Mesodermal cell (in vitro differentiated cells): ENCODE data around the gene COL15A1.
A peak's percentile ranks its signal among the peaks of the same experiment; 100 is the strongest.

ENCODE experiments used
- H3K27ac ChIP-seq: 2 replicates; pipeline ENCODE4 v1.7.0; 2013; ENCODE audit warnings: mild to moderate bottlenecking, low read depth, low read length, moderate library complexity; ENCODE audit not compliant: severe bottlenecking
- H3K36me3 ChIP-seq: 2 replicates; pipeline ENCODE4 v1.7.1; 2013; ENCODE audit warnings: mild to moderate bottlenecking, low read length, moderate library complexity; ENCODE audit not compliant: control insufficient read depth, insufficient read depth
- H3K4me1 ChIP-seq: one replicate; pipeline ENCODE4 v1.7.1; 2013; ENCODE audit warnings: mild to moderate bottlenecking, low read length; ENCODE audit not compliant: insufficient read depth, control insufficient read depth, poor library complexity, severe bottlenecking
- H3K4me3 ChIP-seq: 2 replicates; pipeline ENCODE4 v1.7.0; 2013; ENCODE audit warnings: low read length, control low read depth, mild to moderate bottlenecking; ENCODE audit not compliant: insufficient read depth, poor library complexity, severe bottlenecking; ENCODE audit errors: extremely low read depth
- H3K9me3 ChIP-seq: 2 replicates; pipeline ENCODE4 v1.7.1; 2013; ENCODE audit warnings: mild to moderate bottlenecking, low read length, moderate library complexity; ENCODE audit not compliant: control insufficient read depth
- WGBS, 2 experiments: methylation state at CpG; one replicate each; pipeline ENCODE4 v1.1.5; 2013; ENCODE audit warnings: missing lambda C conversion rate in 2 of 2; ENCODE audit not compliant: insufficient coverage in 2 of 2; 5-methylcytosine and 5-hydroxymethylcytosine counted together

COL15A1 gene

DNA sequence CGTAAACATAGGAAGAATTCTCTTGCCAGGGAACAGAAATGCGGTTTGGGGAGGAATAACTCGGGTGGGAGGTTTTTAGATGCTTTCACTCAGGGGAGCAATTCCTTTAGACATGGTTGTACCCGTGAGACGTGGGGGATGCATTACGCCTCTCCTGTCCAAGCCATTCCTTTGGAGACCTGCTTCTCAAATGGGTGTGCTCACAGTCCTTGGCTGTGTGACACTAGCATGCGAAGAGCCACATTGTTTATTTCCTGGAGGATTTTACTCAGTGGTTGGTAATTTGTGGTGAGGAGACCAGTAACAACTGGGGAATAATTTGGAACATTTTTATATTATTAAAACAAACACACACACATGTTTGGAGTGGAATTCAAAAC lies 18.5 kb downstream of the COL15A1 start:
- Histone ChIP-seq H3K4me3 (no peak overlapping the region), H3K36me3 (no peaks in the 10 kb centered on the region), H3K9me3 (no peaks in the 10 kb centered on the region), H3K27ac (no peak overlapping the region), H3K4me1 (peaks cover 2% of the 10 kb centered on the region)
- 94 to 98% methylated on average over 5 to 6 of the region's 7 CpGs for WGBS, 2 experiments

- Histone ChIP-seq H3K4me3 (no peak overlapping the region), H3K4me1 (peaks cover 2% of the 10 kb centered on the region), H3K27ac (no peak overlapping the region), H3K36me3 (no peaks in the 10 kb centered on the region), H3K9me3 (no peaks in the 10 kb centered on the region)
- WGBS, 2 experiments: 67 to 69% methylated on average over 3 to 4 of the region's 5 CpGs
Observed at GRCh38 chr9:98962861-98963260, 19.2 kb downstream of the COL15A1 start.

GRCh38 chr9:98964201-98964600 lies 20.5 kb downstream of the COL15A1 start:
- no peaks in the 10 kb centered on the region for H3K36me3 ChIP-seq
- no peak overlapping the region for H3K4me3 ChIP-seq
- peaks cover 2% of the 10 kb centered on the region for H3K4me1 ChIP-seq
- no peaks in the 10 kb centered on the region for H3K9me3 ChIP-seq
- H3K27ac ChIP-seq: no peak overlapping the region
- WGBS, 2 experiments: 94 to 100% methylated on average over 1 to 2 of the region's 2 CpGs

- H3K4me1 ChIP-seq: peaks cover 2% of the 10 kb centered on the region
- H3K27ac ChIP-seq: no peak overlapping the region
- 91 to 93% methylated on average over 5 to 7 of the region's 7 CpGs for WGBS, 2 experiments
- no peaks in the 10 kb centered on the region for H3K9me3 ChIP-seq
- no peak overlapping the region for H3K4me3 ChIP-seq
- H3K36me3 ChIP-seq: no peaks in the 10 kb centered on the region
Observed at GRCh38 chr9:98964911-98965336, 21.2 kb downstream of the COL15A1 start.

- H3K9me3 ChIP-seq: no peaks in the 10 kb centered on the region
- WGBS, 2 experiments: 80% methylated on average over 1 of the region's 4 CpGs; no CpG with 5 or more reads in 1 of the 2 experiments
- no peak overlapping the region for H3K4me3 ChIP-seq
- H3K27ac ChIP-seq: no peak overlapping the region
- peaks cover 12% of the 10 kb centered on the region for H3K4me1 ChIP-seq
- H3K36me3 ChIP-seq: no peaks in the 10 kb centered on the region
Observed at GRCh38 chr9:98966676-98967075, 23.0 kb downstream of the COL15A1 start.

DNA sequence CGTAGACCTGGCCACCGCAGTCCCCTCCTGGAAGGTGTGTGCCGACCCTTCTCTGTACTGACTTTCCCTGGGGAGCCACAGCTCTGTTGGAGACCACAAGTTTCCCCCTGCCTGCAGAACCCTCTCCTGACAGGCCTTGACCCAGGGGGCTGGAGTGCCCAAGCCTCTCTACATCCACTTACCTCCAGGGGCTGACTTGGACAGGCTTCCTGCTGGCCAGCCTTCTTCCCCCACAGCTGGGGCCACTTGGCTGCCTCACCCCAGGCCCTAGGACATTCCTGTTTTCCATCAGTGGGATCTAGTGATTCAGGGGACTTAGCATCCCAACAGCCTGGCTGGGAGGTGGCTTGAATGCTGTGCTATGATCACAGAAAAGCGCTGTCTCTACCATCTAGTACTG lies 23.6 kb downstream of the COL15A1 start:
- Histone ChIP-seq H3K4me1 (peaks cover 17% of the 10 kb centered on the region), H3K36me3 (no peaks in the 10 kb centered on the region), H3K4me3 (no peak overlapping the region), H3K27ac (no peak overlapping the region), H3K9me3 (no peaks in the 10 kb centered on the region)
- WGBS, 2 experiments: 100% methylated on average over 4 of the region's 4 CpGs

DNA sequence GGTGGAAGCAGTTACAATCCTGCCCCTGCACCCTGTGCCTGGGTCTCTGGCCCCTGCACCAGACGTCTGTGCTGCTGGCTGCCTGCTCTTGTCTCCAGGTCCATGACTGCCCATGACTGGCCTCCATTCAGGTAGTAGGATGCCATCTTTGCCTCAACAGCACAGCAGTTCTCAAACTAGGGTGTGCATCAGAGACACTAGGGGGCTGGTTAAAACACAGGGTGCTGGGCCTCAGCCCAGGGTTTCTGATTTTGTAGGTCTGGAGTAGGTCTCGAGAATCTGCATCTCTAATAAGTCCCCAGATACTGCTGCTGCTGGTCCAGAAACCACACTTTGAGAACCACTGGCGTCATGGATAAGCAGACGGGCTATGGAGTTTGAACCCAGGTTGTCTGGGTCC lies 24.0 kb downstream of the COL15A1 start:
- peaks cover 17% of the 10 kb centered on the region for H3K4me1 ChIP-seq
- no peaks in the 10 kb centered on the region for H3K36me3 ChIP-seq
- 90 to 100% methylated on average over 4 of the region's 4 CpGs for WGBS, 2 experiments
- no peaks in the 10 kb centered on the region for H3K9me3 ChIP-seq
- no peak overlapping the region for H3K4me3 ChIP-seq
- H3K27ac ChIP-seq: no peak overlapping the region

GRCh38 chr9:98968601-98969337 lies 25.1 kb downstream of the COL15A1 start:
- peaks cover 18% of the 10 kb centered on the region for H3K4me1 ChIP-seq
- H3K9me3 ChIP-seq: no peaks in the 10 kb centered on the region
- H3K4me3 ChIP-seq: no peak overlapping the region
- H3K27ac ChIP-seq: no peak overlapping the region
- 85 to 91% methylated on average over 4 of the region's 6 CpGs for WGBS, 2 experiments
- no peaks in the 10 kb centered on the region for H3K36me3 ChIP-seq

DNA sequence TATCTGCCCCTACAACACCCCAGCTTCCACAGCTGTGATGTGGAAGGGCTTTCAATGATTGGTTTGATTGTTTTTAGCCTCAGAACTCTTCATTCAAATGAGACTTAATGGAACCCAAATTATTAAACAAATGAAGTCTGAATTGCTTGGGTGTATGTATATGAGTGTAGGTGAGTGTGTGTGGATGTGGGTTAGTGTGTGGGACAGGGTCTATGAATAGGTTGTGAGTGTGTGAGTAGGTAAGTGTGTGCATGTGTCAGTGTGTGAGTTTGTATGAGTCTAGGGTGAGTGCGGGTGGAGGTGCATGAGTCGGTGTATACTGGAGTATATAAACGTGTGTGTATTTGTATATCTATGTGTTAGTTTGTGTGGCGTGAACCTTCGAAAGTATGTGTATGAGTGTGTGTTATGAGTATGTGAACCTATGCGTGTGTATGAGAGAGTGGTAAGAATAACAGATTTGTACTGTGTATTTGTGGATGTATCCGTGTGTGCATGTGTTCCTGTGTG lies 26.9 kb downstream of the COL15A1 start:
- Histone ChIP-seq H3K9me3 (no peaks in the 10 kb centered on the region), H3K27ac (peak overlapping the region; percentile 95), H3K4me1 (peaks cover 18% of the 10 kb centered on the region), H3K4me3 (no peak overlapping the region), H3K36me3 (no peaks in the 10 kb centered on the region)
- WGBS, 2 experiments: 82 to 87% methylated on average over 6 of the region's 7 CpGs

DNA sequence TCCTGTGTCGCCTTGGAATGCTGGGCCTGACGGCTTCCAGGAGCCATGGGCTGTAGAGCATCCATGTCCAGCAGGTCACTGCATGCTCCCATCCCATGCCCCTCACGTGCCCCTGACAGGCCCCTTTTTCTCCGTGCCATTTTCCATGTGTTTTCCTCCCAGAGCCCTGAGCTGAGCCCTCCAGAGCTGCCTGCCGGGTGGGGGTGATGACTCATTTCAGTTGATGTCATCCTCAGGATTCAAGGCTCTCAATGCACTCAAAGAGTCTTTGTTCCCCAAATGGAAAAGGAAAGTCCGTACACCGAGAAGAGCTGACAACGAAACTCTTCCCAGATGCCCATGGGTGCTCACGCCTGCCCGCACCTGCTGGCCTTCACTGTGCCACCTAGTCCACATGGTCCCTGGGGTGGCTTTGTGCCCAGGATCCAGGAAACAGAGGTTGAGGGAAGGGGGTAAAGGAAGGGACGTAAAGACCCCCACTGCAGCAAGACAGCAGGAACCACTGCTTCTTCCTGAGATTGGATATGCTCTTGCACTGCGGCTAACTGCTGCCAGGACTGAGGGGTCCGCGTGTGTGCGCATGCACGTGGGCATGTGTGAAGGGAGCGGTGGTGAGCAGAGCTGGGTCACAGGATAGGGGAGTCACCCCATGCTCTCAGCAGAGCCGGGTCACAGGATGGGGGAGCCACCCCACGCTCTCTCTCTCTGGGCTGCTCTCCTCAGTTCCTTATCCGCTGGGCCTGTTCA lies 27.6 kb downstream of the COL15A1 start:
- no peak overlapping the region for H3K4me3 ChIP-seq
- peak overlapping the region; percentile 95 for H3K27ac ChIP-seq
- no peaks in the 10 kb centered on the region for H3K9me3 ChIP-seq
- peaks cover 18% of the 10 kb centered on the region for H3K4me1 ChIP-seq
- 73 to 77% methylated on average over 14 to 16 of the region's 20 CpGs for WGBS, 2 experiments
- no peaks in the 10 kb centered on the region for H3K36me3 ChIP-seq

- H3K27ac ChIP-seq: peak overlapping the region; percentile 95
- no peaks in the 10 kb centered on the region for H3K36me3 ChIP-seq
- H3K4me1 ChIP-seq: peaks cover 18% of the 10 kb centered on the region
- no peaks in the 10 kb centered on the region for H3K9me3 ChIP-seq
- 92 to 100% methylated on average over 6 of the region's 6 CpGs for WGBS, 2 experiments
- no peak overlapping the region for H3K4me3 ChIP-seq
Observed at GRCh38 chr9:98971915-98972223, 28.2 kb downstream of the COL15A1 start.
